Duodenal mucosa (tissue), 2 donors: ENCODE results near the gene OR1L1.

Experiments
- H3K27ac ChIP-seq: one replicate; pipeline ENCODE4 v1.7.0; 2013; ENCODE audit warnings: low read depth, low read length
- H3K27me3 ChIP-seq, 2 donors: one replicate each; pipeline ENCODE4 v1.7.0; 2013; ENCODE audit warnings: low read length in 2 of 2, control low read depth in 1 of 2; ENCODE audit not compliant: insufficient read depth in 2 of 2, control insufficient read depth in 1 of 2
- H3K36me3 ChIP-seq, 2 donors: one replicate each; pipeline ENCODE4 v1.7.0; 2013; ENCODE audit warnings: low read length in 2 of 2, control low read depth in 1 of 2; ENCODE audit not compliant: insufficient read depth in 2 of 2, control insufficient read depth in 1 of 2
- H3K4me1 ChIP-seq, 2 donors: one replicate each; pipeline ENCODE4 v1.7.0; 2013; ENCODE audit warnings: low read length in 2 of 2, control low read depth in 1 of 2; ENCODE audit not compliant: insufficient read depth in 2 of 2, control insufficient read depth in 1 of 2
- H3K4me3 ChIP-seq, 2 donors: one replicate each; pipeline ENCODE4 v1.7.0; 2013; ENCODE audit warnings: low read length in 2 of 2, low read depth in 1 of 2
- H3K9ac ChIP-seq, 2 donors: one replicate each; pipeline ENCODE4 v1.7.0; 2013; ENCODE audit warnings: low read length in 2 of 2, low read depth in 1 of 2
- H3K9me3 ChIP-seq, 2 donors: one replicate each; pipeline ENCODE4 v1.7.0; 2013; ENCODE audit warnings: low read length in 2 of 2, control low read depth in 1 of 2; ENCODE audit not compliant: control insufficient read depth in 1 of 2

Gene OR1L1, protein sequence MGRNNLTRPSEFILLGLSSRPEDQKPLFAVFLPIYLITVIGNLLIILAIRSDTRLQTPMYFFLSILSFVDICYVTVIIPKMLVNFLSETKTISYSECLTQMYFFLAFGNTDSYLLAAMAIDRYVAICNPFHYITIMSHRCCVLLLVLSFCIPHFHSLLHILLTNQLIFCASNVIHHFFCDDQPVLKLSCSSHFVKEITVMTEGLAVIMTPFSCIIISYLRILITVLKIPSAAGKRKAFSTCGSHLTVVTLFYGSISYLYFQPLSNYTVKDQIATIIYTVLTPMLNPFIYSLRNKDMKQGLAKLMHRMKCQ

DNA sequence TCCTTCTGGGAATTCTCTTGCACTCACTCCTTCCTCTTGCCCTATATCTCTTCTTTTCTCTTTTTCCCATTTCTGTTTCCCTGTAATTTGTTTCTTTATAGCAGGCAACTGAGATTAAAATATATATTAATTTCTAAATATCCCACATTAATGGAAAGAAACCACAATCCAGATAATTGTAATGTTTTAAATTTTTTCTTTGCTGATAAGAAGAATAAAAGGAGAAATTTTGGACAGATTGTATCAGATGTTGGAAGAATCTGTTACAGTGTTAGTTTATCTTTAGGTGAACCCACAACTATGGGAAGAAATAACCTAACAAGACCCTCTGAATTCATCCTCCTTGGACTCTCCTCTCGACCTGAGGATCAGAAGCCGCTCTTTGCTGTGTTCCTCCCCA, at the start of gene OR1L1:
OR1L1 (plus strand) TSS at position 301 of the 400 bp plus-strand sequence; CDS start at position 301, 0 bp downstream.
- Histone ChIP-seq H3K9ac (no peak within 1 kb of the TSS), H3K4me3 (no peak within 1 kb of the TSS), H3K27me3 (no peaks in the 10 kb centered on the region), H3K36me3 (no peaks in the 10 kb centered on the region), H3K27ac (no peak within 1 kb of the TSS), H3K9me3 (no peaks in the 10 kb centered on the region), H3K4me1 (no peaks in the 10 kb centered on the region)

DNA sequence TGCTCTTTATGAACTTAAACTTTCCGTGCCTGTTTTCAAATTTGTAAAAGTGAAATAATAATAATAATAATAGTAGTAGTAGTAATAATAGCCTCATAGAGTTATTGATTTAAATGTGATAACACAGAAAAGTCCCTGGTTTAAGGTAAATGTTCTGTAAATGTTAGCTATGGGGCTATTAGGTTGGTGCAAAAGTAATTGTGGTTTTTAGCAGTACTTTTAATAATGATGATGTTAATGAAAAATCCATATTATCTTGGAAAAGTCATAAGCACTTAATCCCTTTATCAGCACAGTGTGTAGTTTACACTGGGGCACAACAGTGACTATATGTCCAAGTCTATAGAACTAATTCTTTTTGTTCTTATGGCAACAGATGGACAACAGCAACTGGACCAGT, 47.2 kb upstream of the OR1L1 start, which contains the start of gene OR1Q1:
OR1Q1 (plus strand) TSS at position 377 of the 400 bp plus-strand sequence; CDS start at position 377, 0 bp downstream.
- Histone ChIP-seq H3K36me3 (no peaks in the 10 kb centered on the region), H3K4me3 (no peak within 1 kb of the TSS), H3K9ac (no peak within 1 kb of the TSS), H3K9me3 (no peaks in the 10 kb centered on the region), H3K4me1 (no peaks in the 10 kb centered on the region), H3K27me3 (no peaks in the 10 kb centered on the region), H3K27ac (no peak within 1 kb of the TSS)

DNA sequence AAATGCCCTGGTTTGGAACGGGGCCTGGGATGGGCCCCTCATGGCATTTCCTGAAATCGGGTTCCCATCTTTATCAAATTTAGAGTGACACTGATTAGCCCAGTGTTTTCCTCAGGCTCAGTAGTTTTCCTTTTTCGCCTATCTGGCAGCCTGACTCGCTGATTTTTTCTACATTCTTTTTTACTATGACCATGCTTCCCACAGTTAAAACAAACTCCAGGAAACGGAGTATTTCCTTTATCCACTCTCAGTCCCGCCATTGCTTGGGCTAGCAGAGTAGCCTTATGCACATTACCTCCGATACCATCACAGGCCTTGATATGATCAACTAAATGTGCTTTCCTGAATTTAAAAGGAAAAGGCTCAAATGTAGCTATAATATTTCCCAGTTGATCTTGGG, 41.5 kb upstream of the OR1L1 start:
- H3K4me1 ChIP-seq, result no peaks in the 10 kb centered on the region
- H3K27ac ChIP-seq, result no peak overlapping the region
- H3K36me3 ChIP-seq, result no peaks in the 10 kb centered on the region
- H3K27me3 ChIP-seq, result no peaks in the 10 kb centered on the region
- no peak overlapping the region for H3K9ac ChIP-seq
- H3K4me3 ChIP-seq, result no peak overlapping the region
- no peaks in the 10 kb centered on the region for H3K9me3 ChIP-seq

DNA sequence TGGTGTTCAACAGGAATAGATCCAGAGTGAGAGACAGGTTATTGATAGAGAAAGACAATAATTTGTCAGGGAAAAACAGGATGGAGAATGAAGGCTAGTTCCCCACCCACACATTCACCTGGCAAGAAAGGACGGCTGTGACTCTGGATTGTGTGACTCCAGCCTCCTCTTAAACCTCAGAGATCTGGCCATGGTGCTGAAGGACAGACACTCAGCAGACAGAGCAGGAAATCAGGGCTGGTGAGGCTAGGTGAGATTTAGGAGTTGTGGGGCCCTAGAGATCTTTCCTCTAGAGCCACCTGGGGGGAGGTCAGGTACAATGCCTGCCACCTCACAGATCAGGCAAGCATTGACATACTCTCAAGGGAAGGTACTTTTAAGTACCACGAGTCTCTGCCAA, 19.3 kb upstream of the OR1L1 start:
- Histone ChIP-seq H3K4me1 (no peaks in the 10 kb centered on the region), H3K9me3 (no peaks in the 10 kb centered on the region), H3K36me3 (no peaks in the 10 kb centered on the region), H3K27me3 (no peaks in the 10 kb centered on the region), H3K27ac (no peak overlapping the region), H3K9ac (no peak overlapping the region), H3K4me3 (no peak overlapping the region)

DNA sequence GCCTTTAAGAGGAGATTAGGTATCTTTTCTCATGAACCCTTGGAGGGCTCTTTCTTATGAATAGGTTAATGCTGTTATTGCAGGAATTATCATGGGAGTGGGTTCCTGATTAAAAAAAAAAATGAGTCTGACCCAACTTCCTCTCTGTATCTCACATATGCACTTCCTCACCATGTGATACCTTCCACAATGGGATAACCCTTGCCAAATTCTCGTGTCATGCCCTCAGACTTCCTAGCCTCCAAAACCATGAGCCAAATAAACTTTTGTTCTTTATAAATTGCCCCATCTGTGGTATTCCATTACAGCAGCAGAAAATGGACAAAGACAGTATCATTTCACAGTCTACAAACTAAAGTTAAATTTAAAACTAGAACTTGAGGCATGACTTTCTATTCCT, 5.1 kb upstream of the OR1L1 start:
- Histone ChIP-seq H3K4me3 (no peak overlapping the region), H3K9me3 (no peaks in the 10 kb centered on the region), H3K9ac (no peak overlapping the region), H3K4me1 (no peaks in the 10 kb centered on the region), H3K27me3 (no peaks in the 10 kb centered on the region), H3K36me3 (no peaks in the 10 kb centered on the region), H3K27ac (no peak overlapping the region)

DNA sequence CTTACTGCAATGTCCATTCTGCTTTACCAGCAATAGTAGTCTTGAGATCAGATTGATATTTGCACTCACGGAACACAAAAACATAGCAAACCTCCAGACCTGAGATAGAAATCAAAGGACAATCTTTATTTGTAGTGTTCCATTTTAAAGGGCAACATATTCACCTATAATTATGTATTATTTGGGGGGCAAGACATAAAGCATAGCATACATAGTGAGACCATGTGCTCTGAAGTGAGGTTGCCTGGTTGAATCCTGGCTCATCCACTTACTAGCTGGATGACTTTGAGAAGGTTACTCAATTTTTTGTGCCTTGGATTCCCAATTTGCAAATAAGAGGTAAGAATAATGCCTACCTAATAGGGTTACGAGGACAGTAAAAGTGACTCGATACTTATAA, 4.0 kb upstream of the OR1L1 start, which contains the start of gene OR1B1:
OR1B1 (minus strand) TSS at position 101 of the 400 bp plus-strand sequence.
- H3K27ac ChIP-seq, result no peak within 1 kb of the TSS

DNA sequence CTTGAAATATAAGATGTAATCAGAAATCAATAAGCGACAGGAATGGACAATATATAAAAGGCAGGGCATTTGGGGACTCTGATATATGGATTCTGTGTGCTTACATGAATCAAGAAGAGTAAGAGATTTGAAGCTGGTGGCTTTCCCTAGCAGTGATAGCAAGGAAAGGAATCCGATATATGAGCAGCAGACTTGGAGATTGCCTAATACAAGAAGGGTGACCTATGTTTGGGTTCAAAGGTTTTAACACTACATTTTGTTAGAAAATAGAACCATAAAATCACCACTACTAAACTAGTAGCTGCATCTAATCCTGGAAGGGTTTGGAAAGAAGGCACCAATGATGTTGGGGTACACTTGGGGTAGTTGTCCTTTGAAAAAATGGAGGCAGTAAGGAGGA, 11.0 kb downstream of the OR1L1 start:
- H3K4me3 ChIP-seq, result no peak overlapping the region
- peaks cover 8 to 14% of the 10 kb centered on the region in 2 donors for H3K9me3 ChIP-seq
- no peak overlapping the region for H3K9ac ChIP-seq
- no peaks in the 10 kb centered on the region for H3K27me3 ChIP-seq
- H3K4me1 ChIP-seq, result no peaks in the 10 kb centered on the region
- no peak overlapping the region for H3K27ac ChIP-seq
- no peaks in the 10 kb centered on the region for H3K36me3 ChIP-seq

More for the DNA sequence above, 4.0 kb upstream of the OR1L1 start, which contains the start of gene OR1B1:
- no peak within 1 kb of the TSS for H3K4me3 ChIP-seq
- no peaks in the 10 kb centered on the region for H3K36me3 ChIP-seq
- H3K9ac ChIP-seq, result no peak within 1 kb of the TSS
- H3K4me1 ChIP-seq, result no peaks in the 10 kb centered on the region
- H3K27me3 ChIP-seq, result no peaks in the 10 kb centered on the region
- H3K9me3 ChIP-seq, result no peaks in the 10 kb centered on the region

DNA sequence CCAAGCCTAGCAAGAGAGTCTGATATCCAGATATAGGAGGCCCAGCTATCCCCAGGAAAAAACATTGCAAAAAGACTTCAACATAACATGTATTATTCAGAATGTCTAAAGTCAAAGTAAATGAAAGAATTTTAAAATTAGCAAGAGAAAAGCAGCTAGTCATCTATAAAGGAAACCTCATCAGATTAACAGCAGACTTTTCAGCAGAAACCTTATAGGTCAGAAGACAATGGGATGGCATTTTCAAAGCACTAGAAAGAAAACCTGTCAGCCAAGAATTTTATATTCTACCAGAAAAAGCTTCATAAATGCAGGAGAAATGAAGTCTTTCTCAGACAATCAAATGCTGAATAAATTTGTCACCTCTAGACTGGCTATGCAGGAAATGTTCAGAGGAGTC, 23.3 kb downstream of the OR1L1 start:
- Histone ChIP-seq H3K4me3 (no peak overlapping the region), H3K4me1 (no peaks in the 10 kb centered on the region), H3K27me3 (no peaks in the 10 kb centered on the region), H3K9ac (no peak overlapping the region), H3K9me3 (peaks cover 0 to 4% of the 10 kb centered on the region in 2 donors), H3K36me3 (no peaks in the 10 kb centered on the region), H3K27ac (no peak overlapping the region)

DNA sequence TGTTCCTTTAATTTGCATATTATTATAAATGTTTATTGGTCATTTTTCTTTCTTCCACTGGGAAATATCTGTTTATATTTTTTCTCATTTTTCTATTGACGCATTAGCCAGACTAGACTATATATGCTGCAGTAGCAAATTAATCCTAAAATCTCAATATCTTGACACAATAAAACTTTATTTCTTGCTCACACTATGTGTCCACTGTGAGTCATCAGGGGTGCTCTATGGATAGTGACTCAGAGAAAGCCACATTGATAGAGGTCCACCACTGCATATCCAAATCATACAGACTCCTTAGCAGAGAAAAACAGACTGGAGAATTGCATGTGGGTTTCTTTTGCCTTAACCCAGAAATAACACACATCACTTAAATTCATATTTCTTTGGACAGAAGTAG, 34.2 kb downstream of the OR1L1 start:
- Histone ChIP-seq H3K9ac (no peak overlapping the region), H3K9me3 (peaks cover 0 to 3% of the 10 kb centered on the region in 2 donors)

More for the DNA sequence above, 34.2 kb downstream of the OR1L1 start:
- no peaks in the 10 kb centered on the region for H3K36me3 ChIP-seq
- H3K27me3 ChIP-seq, result no peaks in the 10 kb centered on the region
- H3K27ac ChIP-seq, result no peak overlapping the region
- H3K4me1 ChIP-seq, result no peaks in the 10 kb centered on the region
- no peak overlapping the region for H3K4me3 ChIP-seq
